Mammary epithelial cell (primary cell): Measurements from ENCODE around the gene DIP2A.

Experiments
- CTCF ChIP-seq, 2 donors: IDR thresholded peaks in 1 of 2; conservative IDR thresholded peaks in 1 of 2; 2 replicates each; pipeline ENCODE4 v1.5.1; 2011 to 2012; ENCODE audit warnings: inconsistent platforms in 2 of 2, low read length in 2 of 2, mild to moderate bottlenecking in 2 of 2, control low read depth in 1 of 2, low read depth in 1 of 2; ENCODE audit not compliant: insufficient read depth in 1 of 2; ENCODE audit errors: extremely low read depth in 1 of 2
- EZH2 ChIP-seq: IDR thresholded peaks from 2 replicates; pipeline ENCODE4 v1.6.1; 2012; ENCODE audit warnings: low read length, inconsistent platforms, borderline replicate concordance

GRCh38 chr21:46518983-46519583, 60.4 kb downstream of the DIP2A start:
- TF ChIP-seq CTCF (conservative IDR thresholded peaks at IDR 0.05 in 1 of 2, IDR thresholded peaks at IDR 0.05 in 1 of 2; ENCODE audit: extremely low read depth in 1 of 2, insufficient read depth in 1 of 2, low read depth in 1 of 2, low read length in 2 of 2) (no peak), EZH2 (no peak)
